Measurements from ENCODE around the gene SLC4A7.

GRCh38 chr3:27503526-27503925 is 19.3 kb upstream of the SLC4A7 start:
- TF ChIP-seq CTCF (conservative IDR thresholded peaks at IDR 0.05 in 1 of 2, IDR thresholded peaks at IDR 0.05 in 1 of 2; ENCODE audit: extremely low read depth in 1 of 2, insufficient read depth in 1 of 2, low read depth in 1 of 2, low read length in 2 of 2) (no peak), EZH2 (IDR thresholded peaks at IDR 0.05; ENCODE audit: borderline replicate concordance, low read length) (no peak)

All from mammary epithelial cell (primary cell).